Right atrium auricular region (tissue), 2 donors: Measurements from ENCODE around the gene LIM2. TPM values are rescaled to one million over a fixed set of nuclear protein-coding genes. Genes with fewer than 3 reads are reported as not detected.
"Not testable (repeated sequence)": the region's sequence is repeated elsewhere in the genome, so short reads cannot be mapped to it uniquely, and the experiment has no call there.

Experiments used
- DNase-seq: peaks from one replicate; pipeline ENCODE4 v3.0.0-alpha.2; 2019; ENCODE audit warnings: low spot score
- H3K27ac ChIP-seq, 2 donors: fragments of 200-600 bp; sonication (generic); 1 replicate in 1 of 2; 2 replicates in 1 of 2; pipeline ENCODE4 v1.5.1; 2016 to 2019
- H3K27me3 ChIP-seq, 2 donors: fragments of 200-600 bp; sonication (generic); one replicate each; pipeline versions ENCODE4 v1.5.1 to v1.6.0; 2017 to 2019
- H3K36me3 ChIP-seq: fragments of 200-600 bp; sonication (generic); one replicate; pipeline ENCODE4 v1.5.1; 2016
- H3K4me1 ChIP-seq, 2 donors: fragments of 200-600 bp; sonication (generic); one replicate each; pipeline versions ENCODE4 v1.5.1 to v1.6.0; 2017 to 2019
- H3K4me3 ChIP-seq, 2 donors: fragments of 200-600 bp; sonication (generic); 1 replicate in 1 of 2; 2 replicates in 1 of 2; pipeline ENCODE4 v1.5.1; 2017 to 2019; ENCODE audit warnings: mild to moderate bottlenecking in 1 of 2, moderate library complexity in 1 of 2
- H3K9me3 ChIP-seq, 2 donors: fragments of 200-600 bp; sonication (generic); one replicate each; pipeline ENCODE4 v1.5.1; 2019
- CTCF ChIP-seq, 2 donors: fragments of 200-600 bp; sonication (generic); IDR thresholded peaks; one replicate each; pipeline ENCODE4 v1.5.1; 2019; ENCODE audit warnings: antibody characterized with exemption in 2 of 2
- total RNA-seq, 2 donors: library from RNA; depleted of rRNA; stranded (reverse); fragments of >200 nt; gene quantifications; one replicate each; pipeline ENCODE4 v1.1.0, GENCODE V29; 2016

Gene LIM2
- total RNA-seq, 2 donors from 2014 or later, result not detected

GRCh38 chr19:51422053-51422448 is 34.3 kb upstream of the LIM2 start:
- peaks cover 0 to 4% of the 10 kb centered on the region in 2 donors for H3K4me1 ChIP-seq
- H3K4me3 ChIP-seq, result no peak overlapping the region
- H3K27me3 ChIP-seq, result peaks cover 0 to 5% of the 10 kb centered on the region in 2 donors
- no peaks in the 10 kb centered on the region for H3K36me3 ChIP-seq
- peak; percentile 80 to 95 for TF ChIP-seq CTCF (IDR thresholded peaks at IDR 0.05)
- no peak overlapping the region for H3K27ac ChIP-seq
- no peaks in the 10 kb centered on the region for H3K9me3 ChIP-seq
- peak; percentile 64 for DNase-seq

GRCh38 chr19:51421229-51422052 is 33.7 kb upstream of the LIM2 start:
- Histone ChIP-seq H3K36me3 (no peaks in the 10 kb centered on the region), H3K27me3 (peaks cover 0 to 5% of the 10 kb centered on the region in 2 donors), H3K9me3 (no peaks in the 10 kb centered on the region), H3K4me3 (no peak overlapping the region), H3K27ac (no peak overlapping the region), H3K4me1 (peaks cover 0 to 4% of the 10 kb centered on the region in 2 donors)
- TF ChIP-seq CTCF (IDR thresholded peaks at IDR 0.05), result no peak
- no peak for DNase-seq

- H3K36me3 ChIP-seq, H3K27me3 ChIP-seq, DNase-seq, H3K27ac ChIP-seq, H3K4me1 ChIP-seq, H3K9me3 ChIP-seq, H3K4me3 ChIP-seq: not testable (repeated sequence)
Measured at GRCh38 chr19:51420511-51420910, 32.7 kb upstream of the LIM2 start.

- no peak for TF ChIP-seq CTCF (IDR thresholded peaks at IDR 0.05)
- no peak overlapping the region for H3K27ac ChIP-seq
Measured at GRCh38 chr19:51418707-51419106, 30.9 kb upstream of the LIM2 start.

GRCh38 chr19:51417810-51418157 is 30.0 kb upstream of the LIM2 start:
- no peaks in the 10 kb centered on the region for H3K36me3 ChIP-seq
- peaks cover 0 to 4% of the 10 kb centered on the region in 2 donors for H3K4me1 ChIP-seq
- peaks cover 0 to 5% of the 10 kb centered on the region in 2 donors for H3K27me3 ChIP-seq
- no peaks in the 10 kb centered on the region for H3K9me3 ChIP-seq
- no peak for TF ChIP-seq CTCF (IDR thresholded peaks at IDR 0.05)
- H3K27ac ChIP-seq, result no peak overlapping the region
- DNase-seq, result no peak
- H3K4me3 ChIP-seq, result no peak overlapping the region

More at GRCh38 chr19:51418707-51419106, 30.9 kb upstream of the LIM2 start:
- no peak overlapping the region for H3K4me3 ChIP-seq
- peaks cover 0 to 5% of the 10 kb centered on the region in 2 donors for H3K27me3 ChIP-seq
- no peaks in the 10 kb centered on the region for H3K9me3 ChIP-seq
- H3K36me3 ChIP-seq, result no peaks in the 10 kb centered on the region
- DNase-seq, result no peak
- peaks cover 0 to 4% of the 10 kb centered on the region in 2 donors for H3K4me1 ChIP-seq

- H3K9me3 ChIP-seq, result no peaks in the 10 kb centered on the region
- H3K36me3 ChIP-seq, result no peaks in the 10 kb centered on the region
- H3K4me3 ChIP-seq, result no peak within 1 kb of the TSS
- no peak for TF ChIP-seq CTCF (IDR thresholded peaks at IDR 0.05)
- peaks cover 0 to 5% of the 10 kb centered on the region in 2 donors for H3K27me3 ChIP-seq
- peaks cover 0 to 4% of the 10 kb centered on the region in 2 donors for H3K4me1 ChIP-seq
- DNase-seq, result no peak
- no peak within 1 kb of the TSS for H3K27ac ChIP-seq
Measured at GRCh38 chr19:51417107-51417809, 29.5 kb upstream of the LIM2 start, which contains the start of gene SIGLEC10. SIGLEC10 (minus strand) TSS chr19:51417642; CDS start chr19:51417581, 61 bp downstream.

GRCh38 chr19:51416422-51416821 is 28.6 kb upstream of the LIM2 start:
- H3K4me1 ChIP-seq, DNase-seq, H3K27me3 ChIP-seq, H3K4me3 ChIP-seq, H3K36me3 ChIP-seq, H3K9me3 ChIP-seq, H3K27ac ChIP-seq: not testable (repeated sequence)
